Measurements from ENCODE around the gene DNMT3B.
"Not testable (repeated sequence)": the region's sequence is repeated elsewhere in the genome, so short reads cannot be mapped to it uniquely, and the experiment has no call there.

DNMT3B gene

DNA sequence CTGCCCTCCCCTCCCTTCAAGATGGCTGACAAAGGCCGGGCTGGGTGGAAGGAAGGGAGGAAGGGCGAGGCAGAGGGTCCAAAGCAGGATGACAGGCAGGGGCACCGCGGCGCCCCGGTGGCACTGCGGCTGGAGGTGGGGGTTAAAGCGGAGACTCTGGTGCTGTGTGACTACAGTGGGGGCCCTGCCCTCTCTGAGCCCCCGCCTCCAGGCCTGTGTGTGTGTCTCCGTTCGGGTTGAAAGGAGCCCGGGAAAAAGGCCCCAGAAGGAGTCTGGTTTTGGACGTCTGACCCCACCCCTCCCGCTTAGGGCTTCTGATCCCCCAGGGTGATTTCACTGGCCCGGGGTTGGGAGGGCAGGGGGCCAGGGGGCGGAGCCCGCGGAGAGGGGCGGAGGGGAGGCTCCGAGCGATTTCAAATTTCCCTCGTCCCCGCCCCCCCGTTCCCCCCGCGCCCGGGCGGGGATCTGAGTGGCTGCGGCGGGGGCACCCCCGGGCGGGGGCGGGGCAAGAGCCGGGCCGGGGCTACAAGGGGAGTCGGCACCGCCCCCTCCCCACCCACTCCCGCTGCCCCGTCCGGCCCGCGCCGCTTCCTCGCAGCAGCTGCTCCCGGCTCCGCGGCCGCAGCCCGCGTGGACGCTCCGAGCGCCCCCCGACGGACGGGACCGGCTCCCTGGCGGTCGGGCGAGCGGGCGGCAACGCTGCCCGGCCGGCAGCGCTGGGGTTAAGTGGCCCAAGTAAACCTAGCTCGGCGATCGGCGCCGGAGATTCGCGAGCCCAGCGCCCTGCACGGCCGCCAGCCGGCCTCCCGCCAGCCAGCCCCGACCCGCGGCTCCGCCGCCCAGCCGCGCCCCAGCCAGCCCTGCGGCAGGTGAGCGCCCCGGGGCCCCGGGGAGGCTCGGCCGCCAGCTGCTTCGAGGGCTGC is at the start of gene DNMT3B:
Gene DNMT3B, plus strand, starts transcription at position 555 of the 923 bp plus-strand sequence. CDS start 17,939 bp downstream, outside the sequence.
- Histone ChIP-seq H3K36me3 (ENCODE audit: control insufficient read depth, insufficient read depth, low read length, severe bottlenecking) (no peaks in the 10 kb centered on the region), H3K9ac (ENCODE audit: low read length) (peak within 1 kb of the TSS; percentile 82), H3K4me3 (ENCODE audit: low read length) (peak within 1 kb of the TSS; percentile 79), H3K9me3 (ENCODE audit: control insufficient read depth, low read length) (no peaks in the 10 kb centered on the region), H3K27me3 (replicated peaks; ENCODE audit: control insufficient read depth, insufficient read depth, low read length) (no peaks in the 10 kb centered on the region), H3K4me1 (ENCODE audit: control insufficient read depth, insufficient read depth, low read length) (peaks cover 6% of the 10 kb centered on the region)
- DNase-seq (ENCODE audit: low read depth), result peak; percentile 78

DNA sequence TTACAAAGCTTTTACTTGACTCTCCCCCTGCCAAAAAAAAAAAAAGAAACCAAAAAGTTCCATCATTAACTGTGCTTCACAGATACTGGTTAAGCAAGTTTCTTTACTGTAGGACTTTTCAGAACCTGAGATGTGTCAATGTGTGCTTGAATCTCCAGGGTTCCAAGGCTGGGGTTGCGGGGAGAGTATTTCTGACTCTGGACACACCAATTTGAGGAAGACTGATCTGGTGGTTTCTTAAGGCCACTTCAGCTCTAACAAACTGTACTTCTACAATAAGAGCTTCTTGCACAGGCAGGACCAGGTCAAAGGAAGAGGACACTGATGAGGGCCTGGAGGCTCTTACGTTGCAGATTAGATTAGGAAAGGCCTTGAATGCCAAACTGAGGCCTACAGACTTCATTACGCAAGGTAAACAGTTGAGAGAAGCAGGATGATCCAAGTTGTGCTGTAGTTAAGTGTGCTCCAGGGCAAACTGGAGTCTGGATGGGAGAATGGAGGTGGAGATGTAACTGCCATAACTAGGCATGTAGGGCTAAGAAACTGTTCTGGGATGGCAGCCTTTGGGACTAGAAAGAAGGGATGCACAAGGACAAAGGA is 43.3 kb upstream of the DNMT3B start:
- no peaks in the 10 kb centered on the region for H3K36me3 ChIP-seq (ENCODE audit: control insufficient read depth, insufficient read depth, low read length, severe bottlenecking)
- H3K4me1 ChIP-seq (ENCODE audit: control insufficient read depth, insufficient read depth, low read length), result no peaks in the 10 kb centered on the region
- no peak overlapping the region for H3K4me3 ChIP-seq (ENCODE audit: low read length)
- H3K9ac ChIP-seq (ENCODE audit: low read length), result no peak overlapping the region
- no peak for DNase-seq (ENCODE audit: low read depth)
- H3K27me3 ChIP-seq (replicated peaks; ENCODE audit: control insufficient read depth, insufficient read depth, low read length), result no peaks in the 10 kb centered on the region
- H3K9me3 ChIP-seq (ENCODE audit: control insufficient read depth, low read length), result no peaks in the 10 kb centered on the region

GRCh38 chr20:32727683-32728082 is 34.5 kb upstream of the DNMT3B start:
- Histone ChIP-seq H3K4me1 (ENCODE audit: control insufficient read depth, insufficient read depth, low read length) (peaks cover 27% of the 10 kb centered on the region), H3K9me3 (ENCODE audit: control insufficient read depth, low read length) (no peaks in the 10 kb centered on the region), H3K4me3 (ENCODE audit: low read length) (no peak overlapping the region), H3K36me3 (ENCODE audit: control insufficient read depth, insufficient read depth, low read length, severe bottlenecking) (peaks cover 8% of the 10 kb centered on the region), H3K9ac (ENCODE audit: low read length) (no peak overlapping the region), H3K27me3 (replicated peaks; ENCODE audit: control insufficient read depth, insufficient read depth, low read length) (no peaks in the 10 kb centered on the region)
- peak; percentile 69 for DNase-seq (ENCODE audit: low read depth)

GRCh38 chr20:32728435-32728834 is 33.8 kb upstream of the DNMT3B start:
- H3K9me3 ChIP-seq (ENCODE audit: control insufficient read depth, low read length); H3K36me3 ChIP-seq (ENCODE audit: control insufficient read depth, insufficient read depth, low read length, severe bottlenecking); H3K9ac ChIP-seq (ENCODE audit: low read length); DNase-seq (ENCODE audit: low read depth); H3K27me3 ChIP-seq (replicated peaks; ENCODE audit: control insufficient read depth, insufficient read depth, low read length); H3K4me3 ChIP-seq (ENCODE audit: low read length): not testable (repeated sequence)
- H3K4me1 ChIP-seq (ENCODE audit: control insufficient read depth, insufficient read depth, low read length), result peaks cover 27% of the 10 kb centered on the region

DNA sequence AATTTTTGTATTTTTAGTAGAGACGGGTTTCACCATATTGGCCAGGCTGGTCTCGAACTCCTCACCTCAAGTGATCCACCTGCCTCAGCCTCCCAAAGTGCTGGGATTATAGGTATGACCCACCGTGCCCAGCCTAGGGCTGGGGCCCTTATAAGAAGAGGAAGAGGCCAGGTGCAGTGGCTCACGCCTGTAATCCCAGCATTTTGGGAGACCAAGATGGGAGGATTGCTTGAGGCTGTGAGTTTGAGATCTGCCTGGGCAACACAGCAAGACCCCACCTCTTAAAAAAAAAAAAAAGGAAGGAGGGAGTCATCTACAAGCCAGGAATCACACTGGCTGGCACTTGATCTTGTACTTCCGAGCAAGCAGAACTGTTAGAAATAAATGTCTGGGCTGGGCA is 32.9 kb upstream of the DNMT3B start:
- not testable (repeated sequence) for H3K4me3 ChIP-seq (ENCODE audit: low read length); H3K9ac ChIP-seq (ENCODE audit: low read length); H3K9me3 ChIP-seq (ENCODE audit: control insufficient read depth, low read length)

DNA sequence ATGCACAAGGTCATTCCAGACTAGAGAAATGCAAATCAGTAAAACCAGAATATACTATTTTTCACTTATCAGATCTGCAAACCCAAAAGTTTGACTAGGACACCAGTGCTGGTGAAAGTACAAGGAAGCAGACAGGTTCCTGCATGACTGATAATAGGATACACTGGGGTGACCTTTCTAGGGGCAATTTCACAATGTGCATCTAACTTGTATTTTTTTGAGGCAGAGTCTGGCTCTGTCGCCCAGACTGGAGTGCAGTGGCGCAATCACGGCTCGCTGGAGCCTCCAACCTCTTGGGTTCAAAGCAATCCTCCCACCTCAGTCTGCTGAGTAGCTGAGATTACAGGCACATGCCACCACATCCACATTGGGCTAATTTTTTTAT is 30.3 kb upstream of the DNMT3B start:
- Histone ChIP-seq H3K9ac (ENCODE audit: low read length) (no peak overlapping the region), H3K36me3 (ENCODE audit: control insufficient read depth, insufficient read depth, low read length, severe bottlenecking) (peaks cover 1% of the 10 kb centered on the region)
- peak; percentile 15 for DNase-seq (ENCODE audit: low read depth)

More for the DNA sequence above, 32.9 kb upstream of the DNMT3B start:
- not testable (repeated sequence) for H3K27me3 ChIP-seq (replicated peaks; ENCODE audit: control insufficient read depth, insufficient read depth, low read length); DNase-seq (ENCODE audit: low read depth); H3K36me3 ChIP-seq (ENCODE audit: control insufficient read depth, insufficient read depth, low read length, severe bottlenecking)
- H3K4me1 ChIP-seq (ENCODE audit: control insufficient read depth, insufficient read depth, low read length), result peaks cover 27% of the 10 kb centered on the region

DNA sequence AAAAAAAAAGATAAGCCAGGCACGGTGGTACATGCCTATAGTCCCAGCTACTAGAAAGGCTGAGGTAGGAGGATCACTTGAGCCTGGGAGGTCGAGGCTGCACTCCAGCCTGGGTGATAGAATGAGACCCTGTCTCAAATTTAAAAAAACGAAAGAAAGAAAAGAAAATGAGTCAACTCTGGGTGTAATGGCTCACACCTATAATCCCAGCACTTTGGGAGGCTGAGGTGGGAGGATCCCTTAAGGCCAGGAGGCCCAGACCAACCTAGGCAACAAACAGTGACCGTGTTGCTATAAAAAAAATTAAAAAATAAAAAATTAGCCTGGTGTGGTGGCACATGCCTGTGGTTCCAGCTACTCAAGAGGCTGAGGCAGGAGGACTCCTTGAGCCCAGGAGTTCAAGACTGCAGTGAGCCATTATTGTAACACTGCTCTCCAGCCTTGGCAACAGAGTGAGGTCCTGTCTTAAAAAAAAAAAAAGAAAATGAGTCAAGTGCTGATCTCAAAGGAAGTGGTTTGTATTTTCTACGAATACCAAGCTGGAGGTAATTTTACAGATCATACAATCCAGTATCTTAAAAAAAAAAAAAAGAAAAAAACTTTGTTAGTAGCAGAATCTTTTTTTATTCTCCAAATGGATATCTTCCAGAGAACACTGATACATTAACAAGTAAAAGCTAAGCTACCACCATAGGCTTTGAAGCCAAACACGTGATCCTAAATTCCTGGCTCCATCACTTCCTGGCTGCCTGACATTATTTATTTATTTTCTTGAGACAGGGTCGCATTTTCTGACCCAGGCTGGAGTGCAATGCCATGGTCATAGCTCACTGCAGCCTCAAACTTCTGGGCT is 24.6 kb upstream of the DNMT3B start:
- H3K4me1 ChIP-seq (ENCODE audit: control insufficient read depth, insufficient read depth, low read length), result peaks cover 6% of the 10 kb centered on the region
- H3K9me3 ChIP-seq (ENCODE audit: control insufficient read depth, low read length), result no peaks in the 10 kb centered on the region
- no peaks in the 10 kb centered on the region for H3K36me3 ChIP-seq (ENCODE audit: control insufficient read depth, insufficient read depth, low read length, severe bottlenecking)
- H3K27me3 ChIP-seq (replicated peaks; ENCODE audit: control insufficient read depth, insufficient read depth, low read length), result no peaks in the 10 kb centered on the region
- H3K9ac ChIP-seq (ENCODE audit: low read length), result no peak overlapping the region
- no peak overlapping the region for H3K4me3 ChIP-seq (ENCODE audit: low read length)
- peak; percentile 31 for DNase-seq (ENCODE audit: low read depth)

More for the DNA sequence above, 30.3 kb upstream of the DNMT3B start:
- H3K4me1 ChIP-seq (ENCODE audit: control insufficient read depth, insufficient read depth, low read length), result peaks cover 27% of the 10 kb centered on the region
- H3K27me3 ChIP-seq (replicated peaks; ENCODE audit: control insufficient read depth, insufficient read depth, low read length), result no peaks in the 10 kb centered on the region
- H3K4me3 ChIP-seq (ENCODE audit: low read length), result no peak overlapping the region
- H3K9me3 ChIP-seq (ENCODE audit: control insufficient read depth, low read length), result no peaks in the 10 kb centered on the region

- no peak overlapping the region for H3K4me3 ChIP-seq (ENCODE audit: low read length)
- H3K9ac ChIP-seq (ENCODE audit: low read length), result no peak overlapping the region
- no peak for DNase-seq (ENCODE audit: low read depth)
- no peaks in the 10 kb centered on the region for H3K9me3 ChIP-seq (ENCODE audit: control insufficient read depth, low read length)
- peaks cover 15% of the 10 kb centered on the region for H3K4me1 ChIP-seq (ENCODE audit: control insufficient read depth, insufficient read depth, low read length)
- no peaks in the 10 kb centered on the region for H3K27me3 ChIP-seq (replicated peaks; ENCODE audit: control insufficient read depth, insufficient read depth, low read length)
- no peaks in the 10 kb centered on the region for H3K36me3 ChIP-seq (ENCODE audit: control insufficient read depth, insufficient read depth, low read length, severe bottlenecking)
Measured at GRCh38 chr20:32741151-32741550, 21.0 kb upstream of the DNMT3B start.

DNA sequence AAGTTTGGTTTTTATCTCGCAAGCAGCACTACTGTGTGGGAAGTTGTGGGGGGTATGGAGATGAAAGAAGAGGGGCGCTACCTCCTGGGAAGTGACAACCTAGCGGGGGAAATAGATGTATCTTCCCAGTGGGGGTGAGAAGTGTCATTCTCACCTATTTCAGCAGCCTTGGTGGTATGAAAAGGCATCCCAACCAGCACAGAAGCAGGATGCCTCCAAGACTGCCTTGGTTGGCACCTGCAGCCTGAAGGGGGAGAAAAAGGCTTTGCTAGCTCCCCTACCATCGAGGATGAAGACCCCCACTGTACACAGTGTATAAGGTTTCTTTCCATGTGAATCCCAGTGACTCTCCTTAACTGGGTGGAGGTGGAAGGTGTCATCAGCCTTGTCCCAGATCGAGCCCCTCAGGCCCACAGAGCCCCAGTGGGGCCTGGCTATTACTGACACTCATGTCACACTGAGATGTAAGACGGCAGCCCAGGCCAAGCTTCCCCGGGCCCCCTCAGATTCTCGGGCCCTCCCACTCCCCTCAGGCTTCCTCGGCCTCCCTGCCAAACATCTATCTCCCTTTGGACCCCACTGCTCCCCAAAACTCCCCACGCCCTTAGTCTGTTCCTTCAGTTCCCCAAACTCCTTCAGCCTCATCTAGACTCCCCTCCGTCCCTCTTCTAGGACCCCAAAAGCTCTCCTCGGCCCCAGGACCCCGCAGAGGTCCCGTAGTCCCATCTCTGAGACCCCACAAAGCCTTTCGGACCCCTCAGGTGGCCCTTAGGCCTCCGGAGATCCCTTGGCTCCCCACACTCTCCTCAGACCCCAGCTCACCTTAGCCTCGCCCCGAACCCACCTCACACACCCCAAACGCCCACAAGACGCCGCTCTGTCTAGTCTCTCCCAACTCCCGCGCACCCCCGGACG is 19.6 kb upstream of the DNMT3B start:
- peaks cover 16% of the 10 kb centered on the region for H3K4me1 ChIP-seq (ENCODE audit: control insufficient read depth, insufficient read depth, low read length)
- no peaks in the 10 kb centered on the region for H3K9me3 ChIP-seq (ENCODE audit: control insufficient read depth, low read length)
- H3K27me3 ChIP-seq (replicated peaks; ENCODE audit: control insufficient read depth, insufficient read depth, low read length), result no peaks in the 10 kb centered on the region
- no peaks in the 10 kb centered on the region for H3K36me3 ChIP-seq (ENCODE audit: control insufficient read depth, insufficient read depth, low read length, severe bottlenecking)
- peak overlapping the region; percentile 89 for H3K9ac ChIP-seq (ENCODE audit: low read length)
- peak overlapping the region; percentile 90 for H3K4me3 ChIP-seq (ENCODE audit: low read length)
- no peak for DNase-seq (ENCODE audit: low read depth)

- no peaks in the 10 kb centered on the region for H3K27me3 ChIP-seq (replicated peaks; ENCODE audit: control insufficient read depth, insufficient read depth, low read length)
- no peaks in the 10 kb centered on the region for H3K9me3 ChIP-seq (ENCODE audit: control insufficient read depth, low read length)
- peak; percentile 79 for DNase-seq (ENCODE audit: low read depth)
- peak within 1 kb of the TSS; percentile 90 for H3K4me3 ChIP-seq (ENCODE audit: low read length)
- H3K36me3 ChIP-seq (ENCODE audit: control insufficient read depth, insufficient read depth, low read length, severe bottlenecking), result no peaks in the 10 kb centered on the region
- H3K4me1 ChIP-seq (ENCODE audit: control insufficient read depth, insufficient read depth, low read length), result peaks cover 10% of the 10 kb centered on the region
- H3K9ac ChIP-seq (ENCODE audit: low read length), result peak within 1 kb of the TSS; percentile 89
Measured at GRCh38 chr20:32743237-32744112, 18.7 kb upstream of the DNMT3B start, which contains the start of gene COMMD7. COMMD7 (minus strand) TSS chr20:32743467; CDS start chr20:32743391, 76 bp downstream.
